ENCODE measurements around the gene TPCN2.

- TF ChIP-seq POLR2A (IDR thresholded peaks at IDR 0.05) (no peak), CTCF (IDR thresholded peaks at IDR 0.05) (no peak)
Measured at GRCh38 chr11:69002570-69003231, 46.0 kb upstream of the TPCN2 start.

All from heart left ventricle (tissue), 13 donors.